NCI-H2196 treated with DMSO at 0.1 percent for 48 hours (cell line): ENCODE data around the gene PRSS50.
A peak's percentile ranks its signal among the peaks of the same experiment; 100 is the strongest.
"Not testable (repeated sequence)": the region's sequence is repeated elsewhere in the genome, so short reads cannot be mapped to it uniquely, and the experiment has no call there.

Source experiments
- DNase-seq: peaks from one replicate; lab custom pipeline; 2025; ENCODE audit not compliant: unreplicated experiment; lab: John Stamatoyannopoulos, UW

PRSS50 gene

GRCh38 chr3:46708401-46709156 is 9.1 kb downstream of the PRSS50 start:
- DNase-seq: no peak

- DNase-seq: no peak
These were observed 10.1 kb downstream of the PRSS50 start for GRCh38 chr3:46707601-46708011.

- no peak for DNase-seq
These were observed 10.7 kb downstream of the PRSS50 start for GRCh38 chr3:46706771-46707582.

GRCh38 chr3:46705751-46706552 is 11.7 kb downstream of the PRSS50 start:
- no peak for DNase-seq

GRCh38 chr3:46705022-46705530 is 12.6 kb downstream of the PRSS50 start:
- peak; percentile 27 for DNase-seq

GRCh38 chr3:46704346-46704745 is 13.3 kb downstream of the PRSS50 start:
- DNase-seq: not testable (repeated sequence)

- no peak for DNase-seq
These were observed 14.6 kb downstream of the PRSS50 start for GRCh38 chr3:46703013-46703520.

- DNase-seq: no peak
These were observed 15.2 kb downstream of the PRSS50 start for GRCh38 chr3:46702246-46703012.

GRCh38 chr3:46701181-46701939 is 16.3 kb downstream of the PRSS50 start, which contains the start of gene TMIE:
TSS of gene TMIE (plus strand) at chr3:46701392. CDS start at chr3:46701488, 96 bp downstream.
- DNase-seq: no peak

- DNase-seq: peak; percentile 40
These were observed 16.9 kb downstream of the PRSS50 start for GRCh38 chr3:46700772-46701171.

- no peak for DNase-seq
These were observed 17.8 kb downstream of the PRSS50 start for GRCh38 chr3:46699676-46700523.

- DNase-seq: no peak
These were observed 21.4 kb downstream of the PRSS50 start for GRCh38 chr3:46695962-46696894.

GRCh38 chr3:46695177-46695961 is 22.3 kb downstream of the PRSS50 start:
- no peak for DNase-seq

- no peak for DNase-seq
These were observed 23.1 kb downstream of the PRSS50 start for GRCh38 chr3:46694520-46694919.

GRCh38 chr3:46693892-46694226 is 23.8 kb downstream of the PRSS50 start:
- DNase-seq: no peak

- DNase-seq: no peak
These were observed 24.4 kb downstream of the PRSS50 start, which contains the start of gene ALS2CL for GRCh38 chr3:46693038-46693891. TSS of gene ALS2CL (minus strand) at chr3:46693679. CDS start at chr3:46689440, 4,239 bp downstream.
